Stimulated activated CD8-positive, alpha-beta memory T cell treated with anti-CD3 and anti-CD28 coated beads, Interleukin-15, amount 100 ng/mL, for 24 hours (primary cell): ENCODE measurements around the gene KIF25.

Experiments
- DNase-seq: peaks from one replicate; pipeline ENCODE4 v3.0.0-alpha.2; 2020; ENCODE audit warnings: low read depth

The KIF25 gene

GRCh38 chr6:168090064-168090690 lies 92.7 kb downstream of the KIF25 start:
- no peak for DNase-seq

- DNase-seq = no peak
Observed at GRCh38 chr6:168090706-168091105, 93.2 kb downstream of the KIF25 start.

GRCh38 chr6:168091381-168092264 lies 94.2 kb downstream of the KIF25 start:
- DNase-seq = no peak

- no peak for DNase-seq
Observed at GRCh38 chr6:168092541-168092940, 95.1 kb downstream of the KIF25 start.

GRCh38 chr6:168093071-168093505 lies 95.6 kb downstream of the KIF25 start:
- no peak for DNase-seq

GRCh38 chr6:168093634-168094033 lies 96.2 kb downstream of the KIF25 start:
- no peak for DNase-seq
